Muscle layer of duodenum (tissue), 2 donors: ENCODE data around the gene H6PD.

Experiments
- H3K27ac ChIP-seq: one replicate; pipeline ENCODE4 v1.7.0; 2013; ENCODE audit warnings: mild to moderate bottlenecking, low read length
- H3K27me3 ChIP-seq: one replicate; pipeline ENCODE4 v1.7.0; 2013; ENCODE audit warnings: low read depth, mild to moderate bottlenecking, control low read depth, low read length
- H3K36me3 ChIP-seq, 2 donors: one replicate each; pipeline ENCODE4 v1.7.0; 2013; ENCODE audit warnings: low read length in 2 of 2, control low read depth in 1 of 2, mild to moderate bottlenecking in 1 of 2; ENCODE audit not compliant: insufficient read depth in 2 of 2, control insufficient read depth in 1 of 2
- H3K4me1 ChIP-seq, 2 donors: one replicate each; pipeline ENCODE4 v1.7.0; 2013; ENCODE audit warnings: low read length in 2 of 2, mild to moderate bottlenecking in 2 of 2, control low read depth in 1 of 2, moderate library complexity in 1 of 2; ENCODE audit not compliant: insufficient read depth in 2 of 2, control insufficient read depth in 1 of 2
- H3K4me3 ChIP-seq, 2 donors: one replicate each; pipeline ENCODE4 v1.7.0; 2013; ENCODE audit warnings: low read length in 2 of 2, low read depth in 1 of 2, mild to moderate bottlenecking in 1 of 2
- H3K9me3 ChIP-seq, 2 donors: one replicate each; pipeline ENCODE4 v1.7.0; 2013; ENCODE audit warnings: low read length in 2 of 2, control low read depth in 1 of 2, mild to moderate bottlenecking in 1 of 2; ENCODE audit not compliant: control insufficient read depth in 1 of 2
- donor health status: healthy.

The H6PD gene

DNA sequence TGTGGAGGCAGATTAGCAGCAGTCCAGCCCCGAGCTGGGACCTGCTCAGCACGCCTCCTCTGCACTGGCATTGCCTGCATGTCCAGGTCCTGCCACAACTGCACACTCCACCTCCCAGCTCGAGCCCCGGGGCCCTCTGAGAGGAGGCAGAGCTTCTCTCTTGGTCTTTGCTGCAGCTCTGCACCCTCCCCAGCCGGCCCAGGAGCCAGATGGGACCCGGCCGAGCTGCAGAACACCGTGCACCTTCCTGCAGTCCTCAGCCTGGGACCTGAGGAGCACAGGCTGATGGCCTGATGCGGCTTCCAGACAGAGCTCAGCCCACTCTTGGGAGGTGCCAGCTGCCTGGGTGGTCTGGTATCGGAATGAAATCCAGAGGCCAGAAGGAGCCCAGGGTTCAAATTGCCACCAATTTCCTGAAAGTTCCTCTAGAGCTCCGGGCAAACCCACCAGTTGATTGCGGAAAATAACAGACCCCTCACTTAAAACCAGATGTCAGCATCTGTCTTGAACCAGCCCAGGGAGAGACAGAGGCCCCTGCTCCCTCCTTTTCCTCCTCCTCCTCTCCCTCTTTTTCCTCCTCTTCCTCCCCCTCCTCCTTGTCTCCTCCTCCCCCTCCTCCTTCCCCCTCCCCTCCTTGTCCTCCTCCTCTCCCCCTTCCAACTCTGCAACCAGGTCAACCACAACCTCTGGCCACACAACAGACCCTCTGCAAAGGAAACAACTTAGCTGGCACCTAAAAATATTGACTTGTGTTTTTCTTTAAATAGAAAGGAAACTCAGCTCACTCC lies 47.5 kb downstream of the H6PD start:
- no peak overlapping the region for H3K27ac ChIP-seq
- H3K4me1 ChIP-seq = peaks cover 14 to 19% of the 10 kb centered on the region in 2 donors
- H3K9me3 ChIP-seq = peaks cover 0 to 10% of the 10 kb centered on the region in 2 donors
- no peak overlapping the region for H3K4me3 ChIP-seq
- no peaks in the 10 kb centered on the region for H3K36me3 ChIP-seq
- no peaks in the 10 kb centered on the region for H3K27me3 ChIP-seq

DNA sequence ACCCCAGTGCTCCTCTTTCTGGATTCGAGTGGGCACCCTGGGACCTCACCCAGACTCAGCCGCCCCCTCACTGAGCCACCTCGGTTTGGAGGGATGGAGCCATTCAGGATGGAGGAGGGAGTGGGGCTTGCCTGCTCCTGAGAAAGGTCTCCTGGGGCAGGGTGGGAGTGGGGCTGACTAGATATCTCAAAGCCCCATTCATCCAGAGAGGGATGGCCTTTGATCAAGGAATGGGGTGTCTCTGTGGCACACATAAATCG lies 48.1 kb downstream of the H6PD start:
- Histone ChIP-seq H3K27ac (no peak overlapping the region), H3K9me3 (peaks cover 0 to 10% of the 10 kb centered on the region in 2 donors), H3K27me3 (no peaks in the 10 kb centered on the region), H3K36me3 (no peaks in the 10 kb centered on the region), H3K4me1 (peaks cover 14 to 19% of the 10 kb centered on the region in 2 donors), H3K4me3 (no peak overlapping the region)

DNA sequence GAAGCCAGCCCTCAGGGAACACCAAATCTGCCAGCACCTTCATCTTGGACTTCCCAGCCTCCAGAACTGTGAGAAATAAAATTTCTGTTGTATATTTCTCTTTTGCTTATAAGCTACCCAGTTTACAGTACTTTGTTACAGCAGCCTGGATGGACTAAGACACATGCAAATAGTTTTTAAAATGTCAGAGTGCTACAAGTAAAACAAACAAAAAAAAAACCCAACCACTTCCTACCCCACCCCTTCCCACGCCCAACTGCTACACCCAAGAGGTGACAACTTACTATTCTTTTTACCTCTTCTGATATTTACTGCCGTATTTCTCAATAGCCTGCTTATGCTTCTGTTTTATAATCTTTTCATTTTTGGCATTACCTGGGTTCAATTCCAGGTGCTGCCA lies 49.5 kb downstream of the H6PD start:
- Histone ChIP-seq H3K36me3 (no peaks in the 10 kb centered on the region), H3K27me3 (no peaks in the 10 kb centered on the region), H3K9me3 (peaks cover 0 to 20% of the 10 kb centered on the region in 2 donors), H3K27ac (no peak overlapping the region), H3K4me3 (no peak overlapping the region), H3K4me1 (peaks cover 10 to 19% of the 10 kb centered on the region in 2 donors)

DNA sequence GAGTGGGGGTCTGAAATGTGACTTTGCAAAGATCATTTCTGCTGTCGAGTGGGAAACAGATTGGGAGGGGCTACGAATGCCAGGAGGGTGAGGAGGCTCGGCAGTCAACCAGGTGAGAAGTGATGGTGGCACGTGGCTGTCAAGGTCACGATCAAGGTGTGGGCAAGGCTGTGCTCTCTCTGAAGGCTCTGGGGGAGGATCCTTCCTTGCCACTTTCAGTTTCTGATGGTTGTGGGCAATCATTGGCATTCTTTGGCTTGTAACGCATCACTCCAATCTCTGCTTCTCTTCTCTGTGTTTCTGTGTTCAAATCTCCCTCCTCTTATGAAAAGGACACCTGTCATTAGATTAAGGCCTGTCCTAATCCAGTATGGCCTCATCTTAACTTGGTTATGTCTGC lies 52.0 kb downstream of the H6PD start:
- Histone ChIP-seq H3K9me3 (peaks cover 0 to 20% of the 10 kb centered on the region in 2 donors), H3K27me3 (no peaks in the 10 kb centered on the region)

DNA sequence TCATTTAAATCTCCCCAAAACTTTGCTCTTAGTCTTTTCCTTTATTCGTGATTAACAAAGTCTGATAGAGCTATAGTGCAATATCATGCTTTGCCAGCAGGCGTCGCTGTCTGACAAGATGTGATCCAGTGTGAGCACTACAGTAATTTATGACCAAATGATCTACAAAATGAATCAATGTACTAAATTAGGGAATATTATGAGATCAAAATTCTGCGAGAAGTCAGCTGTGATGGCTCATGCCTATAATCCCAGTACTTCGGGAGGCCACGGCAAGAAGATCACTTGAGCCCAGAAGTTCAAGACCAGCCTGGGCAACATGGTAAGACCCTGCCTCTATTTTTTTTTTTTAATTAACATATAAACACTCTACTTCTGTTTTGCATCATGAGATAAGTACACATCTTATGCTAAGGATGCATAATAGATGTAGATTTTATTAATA lies 54.5 kb downstream of the H6PD start:
- peaks cover 0 to 20% of the 10 kb centered on the region in 2 donors for H3K9me3 ChIP-seq
- no peaks in the 10 kb centered on the region for H3K36me3 ChIP-seq
- H3K4me1 ChIP-seq = peaks cover 0 to 9% of the 10 kb centered on the region in 2 donors
- H3K27me3 ChIP-seq = no peaks in the 10 kb centered on the region
- H3K4me3 ChIP-seq = no peak overlapping the region
- H3K27ac ChIP-seq = no peak overlapping the region

More for the DNA sequence above, 52.0 kb downstream of the H6PD start:
- H3K4me1 ChIP-seq = peaks cover 0 to 7% of the 10 kb centered on the region in 2 donors
- H3K4me3 ChIP-seq = no peak overlapping the region
- no peaks in the 10 kb centered on the region for H3K36me3 ChIP-seq
- no peak overlapping the region for H3K27ac ChIP-seq

DNA sequence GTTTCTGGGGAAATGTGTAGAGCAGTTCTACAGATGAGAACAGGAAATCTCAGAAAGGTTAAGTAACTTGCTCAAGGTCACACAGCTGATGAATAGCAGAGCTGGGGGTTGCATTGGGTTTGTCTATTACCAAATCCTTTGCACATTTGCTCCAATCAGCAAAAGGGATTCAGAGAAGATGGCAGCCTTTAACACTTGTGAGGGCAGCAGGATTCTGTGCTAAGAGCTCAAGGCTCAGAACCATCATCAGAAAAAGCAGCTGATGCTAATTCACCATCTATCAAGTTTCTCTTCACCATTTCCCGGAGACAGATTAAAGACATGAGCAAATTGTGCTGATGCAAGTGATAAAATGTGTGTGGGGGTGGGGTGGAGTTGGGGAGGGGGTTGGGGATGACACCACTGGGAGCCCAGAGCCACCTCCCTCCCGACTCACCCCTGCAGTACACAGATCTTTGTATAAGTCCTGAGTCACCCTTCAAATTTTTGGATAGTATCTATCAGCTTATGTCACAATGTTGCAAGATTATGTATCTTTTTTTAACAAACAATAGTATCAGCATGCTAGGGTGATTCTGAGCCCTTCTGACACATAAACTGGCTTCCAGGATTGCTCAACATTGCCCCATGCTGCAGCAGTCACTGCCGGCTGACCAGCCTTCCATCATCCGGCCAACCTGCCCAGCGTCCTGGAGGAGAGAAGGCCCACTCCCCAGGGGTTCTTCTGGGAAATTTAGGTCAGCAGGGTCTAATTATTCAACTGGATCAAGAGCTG lies 55.3 kb downstream of the H6PD start:
- no peaks in the 10 kb centered on the region for H3K36me3 ChIP-seq
- H3K27me3 ChIP-seq = peaks cover 5% of the 10 kb centered on the region
- H3K9me3 ChIP-seq = peaks cover 0 to 20% of the 10 kb centered on the region in 2 donors
- H3K4me3 ChIP-seq = no peak overlapping the region
- H3K27ac ChIP-seq = no peak overlapping the region
- H3K4me1 ChIP-seq = peaks cover 6 to 11% of the 10 kb centered on the region in 2 donors

DNA sequence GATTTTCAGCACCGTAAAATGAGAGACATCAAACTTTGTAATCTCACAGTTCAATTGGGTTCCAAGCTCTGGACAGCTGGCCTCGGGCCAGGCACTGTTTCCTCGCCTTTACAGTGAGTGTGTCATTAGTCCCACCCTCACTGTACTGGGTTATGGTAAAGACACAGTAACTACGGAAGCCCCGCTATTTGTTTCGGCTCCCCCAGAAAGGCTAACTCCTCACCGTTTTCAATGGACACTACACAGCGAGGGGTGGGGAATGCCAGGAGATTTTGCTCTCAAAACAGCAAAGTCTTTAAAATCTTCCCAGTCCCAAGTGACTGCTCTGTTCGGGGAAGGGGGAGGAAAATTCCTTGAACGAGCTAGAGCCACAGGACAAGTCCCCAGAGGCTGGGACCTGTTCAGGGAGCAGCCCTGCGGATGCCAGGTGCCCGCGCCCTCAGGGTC lies 57.4 kb downstream of the H6PD start:
- Histone ChIP-seq H3K36me3 (no peaks in the 10 kb centered on the region), H3K4me3 (peak overlapping the region; percentile 41 to 62), H3K9me3 (peaks cover 0 to 12% of the 10 kb centered on the region in 2 donors), H3K27me3 (peaks cover 8% of the 10 kb centered on the region), H3K4me1 (peaks cover 15 to 26% of the 10 kb centered on the region in 2 donors), H3K27ac (peak overlapping the region; percentile 88)

DNA sequence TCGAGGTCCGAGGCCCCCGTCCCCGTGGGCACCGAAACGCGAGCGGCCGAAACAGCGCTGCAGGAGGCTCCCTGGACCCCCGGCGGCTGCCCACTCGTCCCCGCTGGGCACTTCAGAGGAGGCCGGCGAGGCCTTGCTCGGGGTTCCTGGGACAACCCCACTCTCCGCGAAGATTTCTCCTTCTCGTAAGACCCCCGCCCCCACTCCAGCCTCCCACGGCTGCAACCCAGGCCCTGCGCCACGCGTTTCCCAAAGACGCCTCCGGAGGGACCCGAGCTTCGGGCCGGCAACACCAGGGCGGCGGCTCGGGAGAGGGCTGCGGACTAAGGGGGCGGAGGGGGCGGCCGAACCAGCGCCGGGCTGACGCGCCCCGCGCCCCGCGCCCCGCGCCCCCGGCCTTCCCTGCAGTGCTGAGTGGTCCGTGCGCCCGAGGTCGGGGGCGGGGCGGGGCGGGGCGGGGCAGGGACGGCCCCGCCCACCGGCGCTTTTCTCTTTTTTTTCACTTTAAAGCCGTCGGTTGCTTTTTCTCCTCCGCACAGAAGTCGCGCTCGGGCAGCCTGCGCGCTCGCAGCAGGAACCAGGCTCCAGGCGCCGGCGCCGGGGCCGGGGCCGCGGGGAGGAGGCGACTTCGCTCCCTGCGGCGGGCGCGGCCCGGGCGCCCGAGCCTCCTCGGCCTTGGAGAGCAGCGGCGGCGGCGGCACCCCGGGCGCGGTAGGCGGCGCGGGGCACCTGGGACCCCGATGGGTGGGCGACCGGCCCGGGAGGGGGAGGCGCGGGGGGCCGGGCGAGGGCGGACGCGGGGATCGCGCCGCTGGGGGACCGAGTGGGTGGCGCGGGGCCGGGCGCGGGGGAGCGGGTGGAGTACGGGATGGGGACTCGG lies 58.0 kb downstream of the H6PD start, which contains the start of gene SPSB1:
Gene SPSB1, plus strand, starts transcription at position 534 of the 880 bp plus-strand sequence. CDS start 62,998 bp downstream, outside the sequence.
- Histone ChIP-seq H3K36me3 (no peaks in the 10 kb centered on the region), H3K27me3 (peaks cover 8% of the 10 kb centered on the region), H3K4me3 (peak within 1 kb of the TSS; percentile 74 to 88), H3K27ac (peak within 1 kb of the TSS; percentile 88), H3K4me1 (peaks cover 15 to 28% of the 10 kb centered on the region in 2 donors), H3K9me3 (peaks cover 0 to 9% of the 10 kb centered on the region in 2 donors)

DNA sequence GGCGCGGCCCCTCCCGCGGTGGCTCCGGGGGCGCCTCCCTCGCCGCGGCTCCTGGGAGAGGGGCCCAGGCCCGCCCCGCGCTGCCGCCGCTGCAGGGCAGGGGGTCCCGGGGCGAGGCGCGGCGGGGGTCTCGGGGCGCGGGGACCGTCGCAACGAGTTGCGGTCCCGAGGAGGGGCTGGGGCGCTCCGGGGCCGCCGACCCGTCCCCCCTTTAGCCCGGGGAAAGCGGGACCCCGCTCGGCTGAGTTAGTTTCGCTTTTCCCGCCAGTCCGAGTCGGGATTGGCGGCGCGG lies 58.6 kb downstream of the H6PD start:
- Histone ChIP-seq H3K27me3 (peaks cover 8% of the 10 kb centered on the region), H3K36me3 (no peaks in the 10 kb centered on the region), H3K27ac (no peak overlapping the region), H3K4me3 (peak overlapping the region; percentile 74 to 88), H3K9me3 (peaks cover 0 to 4% of the 10 kb centered on the region in 2 donors), H3K4me1 (peaks cover 15 to 28% of the 10 kb centered on the region in 2 donors)

DNA sequence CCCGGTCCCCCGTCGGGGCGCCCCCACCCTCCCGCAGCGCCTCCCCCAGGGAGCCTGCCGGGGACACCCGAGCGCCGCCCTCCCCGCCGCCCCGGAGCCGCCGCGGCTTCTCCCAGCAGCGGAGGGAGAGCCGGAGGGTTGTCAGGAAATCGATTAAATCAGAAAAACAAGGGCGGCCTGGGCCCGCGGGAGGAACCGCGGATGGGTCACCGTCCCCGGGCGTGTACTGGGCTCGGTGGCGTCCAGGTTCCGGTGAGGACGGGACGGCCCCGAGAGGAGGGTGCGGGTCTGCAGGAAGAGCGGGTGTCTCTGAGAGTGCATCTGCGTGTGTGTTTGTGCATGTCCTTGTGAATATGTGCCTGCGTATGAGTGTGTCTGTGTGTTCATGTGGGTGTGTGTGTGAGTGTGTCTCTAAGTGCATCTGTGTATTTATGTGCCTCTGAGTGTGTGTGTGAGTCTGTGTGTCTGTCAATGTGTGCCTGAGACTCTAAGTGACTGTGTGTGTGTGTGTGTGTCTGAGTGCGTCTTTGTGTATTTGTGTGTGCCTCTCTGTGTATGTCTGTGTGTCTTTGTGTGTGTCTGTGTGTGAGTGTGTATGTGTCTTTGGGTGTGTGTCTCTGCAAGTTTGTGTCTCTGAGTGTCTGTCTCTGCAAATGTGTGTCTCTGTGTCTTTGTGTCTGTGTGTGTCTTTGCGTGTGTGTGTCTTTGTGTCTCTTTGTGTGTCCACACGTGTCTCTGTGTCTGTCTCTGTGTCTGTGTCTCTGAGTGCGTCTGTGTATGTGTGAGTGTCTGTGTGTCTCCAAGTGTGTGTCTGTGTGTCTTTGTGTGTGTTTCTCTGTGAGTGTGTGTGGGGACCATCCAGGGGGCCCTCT lies 59.2 kb downstream of the H6PD start:
- Histone ChIP-seq H3K4me3 (peak overlapping the region; percentile 74 to 88), H3K36me3 (no peaks in the 10 kb centered on the region), H3K4me1 (peaks cover 15 to 28% of the 10 kb centered on the region in 2 donors), H3K9me3 (no peaks in the 10 kb centered on the region), H3K27ac (peak overlapping the region; percentile 82), H3K27me3 (peaks cover 8% of the 10 kb centered on the region)
